Heart left ventricle (tissue), 13 donors: ENCODE measurements around the gene C2CD4D.

Experiments
- POLR2A ChIP-seq, 2 donors: fragments of 450-650 bp; IDR thresholded peaks; one replicate each; pipeline ENCODE4 v1.6.1; 2017; ENCODE audit warnings: antibody characterized with exemption in 2 of 2, mild to moderate bottlenecking in 2 of 2, moderate library complexity in 2 of 2
- TF ChIP-seq, protein P1 (sequence below), 12 donors: fragments of 200-600 bp; sonication (generic) in 4 of 12; IDR thresholded peaks; one replicate each; pipeline versions ENCODE4 v1.5.0 to v1.8.0; 2018 to 2022; ENCODE audit warnings: antibody characterized with exemption in 12 of 12, mild to moderate bottlenecking in 5 of 12
- donor health status: ischemic (EF 13 %, LVEDD 7.1; RV severe dilation, severe dysfunction).
- donor health status: DM: no; HTN: yes; CAD: no.
- donor health status: DM: no; HTN: no; CAD: no.
- donor health status: ischemic (EF 25% LVEDD 6.9; RV normal size, moderate dysfunction).
- donor health status: ischemic (EF 25% LVEDD 5.7; RV mildly dilated, moderate dysfunction).
- donor health status: ischemic (EF 35%, LVEDD 5.7; RV mildly dilated, moderate dysfunction).
- donor health status: nonischemic (EF 11% LVEDD 7.7; RV severe dilation, severe dysfunction).
- donor health status: DM: yes; HTN: yes; CAD: no.
- donor health status: PGD.
- donor health status: ischemic (EF 29% LVEDD 5.4; RV normal size, mild dysfunction).
- donor health status: nonischemic (EF 23%, LVEDD 6.1; RV moderate dilation, normal function).

DNA sequence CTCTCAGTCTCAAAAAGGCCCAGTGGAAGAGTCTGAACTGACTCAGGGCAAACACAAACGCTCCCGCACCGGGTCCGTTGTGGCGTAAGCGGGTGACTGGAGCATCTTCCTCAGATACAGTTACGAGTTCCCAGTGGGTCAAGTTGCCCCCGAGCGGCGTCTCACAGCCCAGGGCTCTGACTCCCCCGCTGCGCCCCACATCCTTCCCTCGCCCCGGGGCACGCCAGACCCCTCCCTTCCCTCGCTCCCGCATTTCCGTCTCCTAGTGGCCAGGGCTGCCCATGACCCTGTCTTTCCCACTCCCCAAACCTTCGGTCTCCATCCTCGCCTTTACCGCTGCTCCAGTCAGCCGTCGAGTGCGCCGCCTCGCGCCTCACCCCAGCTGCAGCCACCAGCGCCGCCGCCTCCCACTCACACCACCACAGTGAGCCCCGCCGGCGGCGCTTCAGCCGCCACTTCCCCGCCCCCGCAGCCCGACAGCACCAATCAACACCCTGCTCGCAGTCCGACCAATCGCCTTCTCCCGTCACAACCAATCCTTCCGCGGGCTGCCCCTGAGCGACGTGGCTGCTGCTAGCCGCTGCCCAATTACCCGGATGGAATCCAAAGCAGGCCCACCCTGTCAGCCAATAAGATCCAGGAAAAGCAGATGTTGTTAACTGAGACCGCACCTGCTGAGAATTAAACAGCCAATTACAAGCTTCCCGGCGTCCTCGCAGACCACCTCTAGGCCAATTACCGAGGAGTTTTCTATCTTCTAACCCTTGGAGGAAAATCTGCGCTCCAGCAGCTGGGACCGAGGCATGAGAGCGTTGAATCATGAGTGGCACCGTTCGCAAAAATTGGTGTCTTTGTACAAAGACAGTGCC is 49.3 kb downstream of the C2CD4D start, which contains the start of gene TDRKH:
- TF ChIP-seq, protein P1, sequence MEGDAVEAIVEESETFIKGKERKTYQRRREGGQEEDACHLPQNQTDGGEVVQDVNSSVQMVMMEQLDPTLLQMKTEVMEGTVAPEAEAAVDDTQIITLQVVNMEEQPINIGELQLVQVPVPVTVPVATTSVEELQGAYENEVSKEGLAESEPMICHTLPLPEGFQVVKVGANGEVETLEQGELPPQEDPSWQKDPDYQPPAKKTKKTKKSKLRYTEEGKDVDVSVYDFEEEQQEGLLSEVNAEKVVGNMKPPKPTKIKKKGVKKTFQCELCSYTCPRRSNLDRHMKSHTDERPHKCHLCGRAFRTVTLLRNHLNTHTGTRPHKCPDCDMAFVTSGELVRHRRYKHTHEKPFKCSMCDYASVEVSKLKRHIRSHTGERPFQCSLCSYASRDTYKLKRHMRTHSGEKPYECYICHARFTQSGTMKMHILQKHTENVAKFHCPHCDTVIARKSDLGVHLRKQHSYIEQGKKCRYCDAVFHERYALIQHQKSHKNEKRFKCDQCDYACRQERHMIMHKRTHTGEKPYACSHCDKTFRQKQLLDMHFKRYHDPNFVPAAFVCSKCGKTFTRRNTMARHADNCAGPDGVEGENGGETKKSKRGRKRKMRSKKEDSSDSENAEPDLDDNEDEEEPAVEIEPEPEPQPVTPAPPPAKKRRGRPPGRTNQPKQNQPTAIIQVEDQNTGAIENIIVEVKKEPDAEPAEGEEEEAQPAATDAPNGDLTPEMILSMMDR (IDR thresholded peaks at IDR 0.05): peak in 7 of 12 donors; percentile 9 to 48 (median 23)
- TF ChIP-seq POLR2A (IDR thresholded peaks at IDR 0.05): peak in 1 of 2 donors; percentile 78
